ENCODE data around the gene FAM241B. TPM values are rescaled to one million over a fixed set of nuclear protein-coding genes. Genes with fewer than 3 reads are reported as not detected.

FAM241B gene
- total RNA-seq, 4 donors from 2014 or later = 0.35 to 5.4 TPM; not detected in 2

GRCh38 chr10:69640196-69640980 is 10.3 kb downstream of the FAM241B start:
- Histone ChIP-seq H3K9me3 (no peaks in the 10 kb centered on the region), H3K4me1 (no peaks in the 10 kb centered on the region), H3K27me3 (no peaks in the 10 kb centered on the region), H3K27ac (no peak overlapping the region), H3K36me3 (no peaks in the 10 kb centered on the region), H3K4me3 (no peak overlapping the region)
- no peak for DNase-seq
- intact Hi-C loops (cut with DNase I; ENCODE audit: low total_unique reads) = no loop called here
- TF ChIP-seq CTCF (IDR thresholded peaks at IDR 0.05) = no peak
- no peak for TF ChIP-seq POLR2A (IDR thresholded peaks at IDR 0.05)

- H3K27me3 ChIP-seq = no peaks in the 10 kb centered on the region
- no peak for DNase-seq
- intact Hi-C loops (cut with DNase I; ENCODE audit: low total_unique reads) = no loop called here
- no peaks in the 10 kb centered on the region for H3K4me1 ChIP-seq
- TF ChIP-seq POLR2A (IDR thresholded peaks at IDR 0.05) (no peak), CTCF (IDR thresholded peaks at IDR 0.05) (no peak)
- no peak overlapping the region for H3K27ac ChIP-seq
- H3K4me3 ChIP-seq = no peak overlapping the region
- H3K36me3 ChIP-seq = no peaks in the 10 kb centered on the region
- no peaks in the 10 kb centered on the region for H3K9me3 ChIP-seq
These were observed 11.4 kb downstream of the FAM241B start for GRCh38 chr10:69641261-69641980.

- no peak for TF ChIP-seq POLR2A (IDR thresholded peaks at IDR 0.05)
- TF ChIP-seq CTCF (IDR thresholded peaks at IDR 0.05) = no peak
- DNase-seq = no peak
- no peaks in the 10 kb centered on the region for H3K36me3 ChIP-seq
- no peaks in the 10 kb centered on the region for H3K4me1 ChIP-seq
- no peaks in the 10 kb centered on the region for H3K9me3 ChIP-seq
- H3K27ac ChIP-seq = no peak overlapping the region
- H3K27me3 ChIP-seq = no peaks in the 10 kb centered on the region
- intact Hi-C loops (cut with DNase I; ENCODE audit: low total_unique reads) = no loop called here
- H3K4me3 ChIP-seq = no peak overlapping the region
These were observed 12.7 kb downstream of the FAM241B start for GRCh38 chr10:69642747-69643146.

- DNase-seq = no peak
- H3K36me3 ChIP-seq = no peaks in the 10 kb centered on the region
- H3K27me3 ChIP-seq = no peaks in the 10 kb centered on the region
- intact Hi-C loops (cut with DNase I; ENCODE audit: low total_unique reads) = no loop called here
- no peaks in the 10 kb centered on the region for H3K4me1 ChIP-seq
- no peak overlapping the region for H3K27ac ChIP-seq
- TF ChIP-seq CTCF (IDR thresholded peaks at IDR 0.05) = no peak
- TF ChIP-seq POLR2A (IDR thresholded peaks at IDR 0.05) = no peak
- no peak overlapping the region for H3K4me3 ChIP-seq
- H3K9me3 ChIP-seq = no peaks in the 10 kb centered on the region
These were observed 14.0 kb downstream of the FAM241B start for GRCh38 chr10:69643779-69644657.

Data from uterus (tissue), 4 donors.